Stimulated activated CD8-positive, alpha-beta memory T cell treated with anti-CD3 and anti-CD28 coated beads, Interleukin-15, amount 100 ng/mL, for 24 hours (primary cell): ENCODE measurements around the gene MTHFD1.
"Not testable (repeated sequence)": the region's sequence is repeated elsewhere in the genome, so short reads cannot be mapped to it uniquely, and the experiment has no call there.

ENCODE experiments used
- DNase-seq: peaks from one replicate; pipeline ENCODE4 v3.0.0-alpha.2; 2020; ENCODE audit warnings: low read depth

MTHFD1 gene

DNA sequence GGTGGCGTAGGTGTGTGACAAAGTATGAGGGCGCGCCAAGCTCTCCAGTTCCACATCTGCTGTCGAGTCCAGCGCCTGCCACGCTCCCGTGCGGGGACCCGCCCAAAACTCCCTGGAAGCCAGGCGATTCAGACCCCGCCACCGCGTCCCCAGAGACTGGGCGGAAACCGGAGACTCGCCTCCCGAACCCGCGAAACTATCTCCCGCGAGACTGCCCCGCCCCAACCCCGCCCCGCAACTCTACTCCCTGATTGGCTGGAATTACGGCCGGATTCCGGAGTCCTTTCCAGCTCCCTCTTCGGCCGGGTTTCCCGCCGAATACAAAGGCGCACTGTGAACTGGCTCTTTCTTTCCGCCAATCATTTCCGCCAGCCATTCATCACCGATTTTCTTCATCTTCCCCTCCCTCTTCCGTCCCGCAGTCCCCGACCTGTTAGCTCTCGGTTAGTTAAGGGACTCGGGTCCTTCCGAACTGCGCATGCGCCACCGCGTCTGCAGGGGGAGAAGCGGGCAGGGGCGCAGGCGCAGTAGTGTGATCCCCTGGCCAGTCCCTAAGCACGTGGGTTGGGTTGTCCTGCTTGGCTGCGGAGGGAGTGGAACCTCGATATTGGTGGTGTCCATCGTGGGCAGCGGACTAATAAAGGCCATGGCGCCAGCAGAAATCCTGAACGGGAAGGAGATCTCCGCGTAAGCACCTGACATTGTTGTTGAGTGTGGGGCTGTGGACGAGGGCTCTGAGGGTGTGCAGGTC lies at the start of gene MTHFD1:
Gene MTHFD1, plus strand, starts transcription at position 572 of the 751 bp plus-strand sequence. Its CDS starts 75 bp downstream, at position 647.
- DNase-seq = peak; percentile 95

DNA sequence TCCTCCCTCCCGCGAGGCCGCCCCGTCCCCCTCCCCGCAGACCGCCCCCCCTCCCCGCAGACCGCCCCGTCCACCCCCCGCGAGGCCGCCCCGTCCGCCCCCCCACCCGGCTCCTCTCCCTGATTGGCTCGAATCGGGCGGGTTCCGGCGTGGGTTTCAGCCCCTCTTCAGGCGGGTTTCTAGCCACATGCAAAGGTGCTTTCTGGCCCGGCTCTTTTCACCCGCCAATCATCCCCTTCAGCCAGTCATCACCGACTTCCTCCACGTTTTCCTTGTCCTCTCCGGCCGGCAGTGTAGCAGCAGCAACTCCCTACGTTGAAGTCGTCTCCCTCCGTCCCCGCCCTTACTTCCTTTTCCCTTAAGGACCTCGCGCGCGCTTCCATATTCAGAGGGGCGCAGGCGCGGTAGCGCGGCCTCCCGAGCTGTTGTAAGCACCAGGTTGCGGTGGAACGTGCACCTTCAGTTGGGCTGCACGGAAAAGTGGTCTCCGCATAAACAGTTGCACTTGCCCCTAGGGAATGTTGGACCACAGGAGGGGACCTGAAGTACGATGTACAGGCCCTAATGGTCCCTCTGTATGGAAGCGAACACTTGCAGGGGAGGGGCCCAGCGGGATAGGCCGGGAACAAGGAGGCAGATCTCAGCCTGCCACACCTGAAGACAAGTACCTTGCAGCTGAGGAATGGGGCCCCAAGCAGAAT lies 49.4 kb upstream of the MTHFD1 start:
- DNase-seq = peak; percentile 71

DNA sequence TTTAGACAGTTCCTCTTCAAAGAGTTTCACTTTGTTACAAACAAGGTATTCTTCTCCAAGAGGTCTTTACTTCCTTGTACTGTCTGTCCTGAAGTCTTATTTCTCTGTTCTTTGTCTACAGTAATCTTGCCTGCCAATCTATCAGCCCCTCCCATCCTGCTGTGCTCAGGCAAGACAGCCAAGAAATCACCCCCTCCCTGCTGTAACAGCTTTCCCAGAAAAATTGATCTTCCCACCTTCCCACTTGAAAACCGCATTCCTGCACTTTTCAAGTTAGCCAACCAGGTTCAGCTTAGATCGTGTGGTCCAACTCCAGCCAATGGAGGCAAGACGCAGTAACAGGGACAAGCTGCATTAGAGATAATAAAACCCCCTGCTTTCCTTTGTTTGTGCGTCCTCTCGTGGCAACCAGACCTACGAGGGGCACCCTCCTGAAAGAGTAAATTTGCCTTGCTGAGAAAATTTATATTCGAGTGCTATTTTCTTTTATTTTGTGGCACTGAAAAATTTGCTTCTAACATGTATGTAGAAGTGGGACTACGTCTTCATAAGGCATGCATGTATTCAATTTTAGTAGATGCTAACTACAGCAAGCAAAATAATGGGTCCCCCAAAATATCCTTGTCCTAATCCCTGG lies 47.5 kb upstream of the MTHFD1 start:
- DNase-seq = no peak

- no peak for DNase-seq
These were observed 40.4 kb upstream of the MTHFD1 start for GRCh38 chr14:64347748-64348147.

DNA sequence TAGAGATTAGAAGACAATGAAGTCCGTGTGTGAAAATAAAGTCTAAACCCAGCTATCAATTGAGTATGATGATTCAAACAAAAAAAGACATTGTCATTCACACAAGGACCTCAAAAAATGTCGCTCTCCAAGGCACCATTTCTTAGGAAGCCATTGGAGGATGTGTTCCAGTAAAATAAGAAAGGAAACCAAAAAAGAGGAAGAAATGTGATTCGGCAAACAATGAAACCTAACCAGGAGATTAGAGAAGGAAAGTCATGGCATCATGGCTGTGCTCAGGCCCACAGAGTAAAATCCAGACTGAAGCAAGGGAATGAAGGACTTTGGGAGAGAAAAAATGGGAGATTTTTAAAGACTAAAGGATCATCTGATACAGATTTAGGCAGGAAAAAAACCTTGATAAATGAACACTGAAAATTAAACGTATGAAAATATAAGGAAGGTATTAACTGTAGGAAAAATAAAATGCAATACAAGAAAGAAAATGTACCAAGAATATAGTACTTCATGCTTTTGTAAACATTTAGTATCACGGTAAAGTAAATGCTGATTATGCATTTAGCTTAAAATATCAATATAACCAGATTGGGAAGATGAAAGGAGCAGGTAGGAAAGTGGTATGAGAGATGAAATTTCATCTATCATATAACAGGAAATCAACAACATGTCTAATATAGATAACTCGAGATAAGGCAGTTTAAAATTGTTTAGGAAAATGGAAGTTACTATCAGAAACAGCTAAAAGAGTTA lies 38.2 kb upstream of the MTHFD1 start:
- DNase-seq = no peak

- no peak for DNase-seq
These were observed 24.8 kb upstream of the MTHFD1 start for GRCh38 chr14:64363265-64363846.

DNA sequence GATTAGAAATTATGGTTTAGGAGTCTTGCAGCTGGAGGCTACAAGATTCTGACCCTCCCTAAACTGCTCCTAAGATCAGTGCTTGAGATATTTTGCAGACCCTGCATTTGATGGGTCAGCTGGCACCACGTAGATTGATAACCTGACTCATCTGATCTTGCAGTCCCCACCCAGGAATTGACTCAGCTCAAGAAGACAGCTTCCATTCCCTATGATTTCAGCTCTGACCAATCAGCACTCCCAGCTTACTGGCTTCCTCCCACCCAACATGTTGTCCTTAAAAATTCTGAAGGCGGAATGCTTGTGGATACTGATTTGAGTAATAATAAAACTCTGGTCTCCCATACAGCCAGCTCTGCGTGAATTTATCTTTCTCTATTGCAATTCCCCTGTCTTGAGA lies 23.2 kb upstream of the MTHFD1 start:
- no peak for DNase-seq

DNA sequence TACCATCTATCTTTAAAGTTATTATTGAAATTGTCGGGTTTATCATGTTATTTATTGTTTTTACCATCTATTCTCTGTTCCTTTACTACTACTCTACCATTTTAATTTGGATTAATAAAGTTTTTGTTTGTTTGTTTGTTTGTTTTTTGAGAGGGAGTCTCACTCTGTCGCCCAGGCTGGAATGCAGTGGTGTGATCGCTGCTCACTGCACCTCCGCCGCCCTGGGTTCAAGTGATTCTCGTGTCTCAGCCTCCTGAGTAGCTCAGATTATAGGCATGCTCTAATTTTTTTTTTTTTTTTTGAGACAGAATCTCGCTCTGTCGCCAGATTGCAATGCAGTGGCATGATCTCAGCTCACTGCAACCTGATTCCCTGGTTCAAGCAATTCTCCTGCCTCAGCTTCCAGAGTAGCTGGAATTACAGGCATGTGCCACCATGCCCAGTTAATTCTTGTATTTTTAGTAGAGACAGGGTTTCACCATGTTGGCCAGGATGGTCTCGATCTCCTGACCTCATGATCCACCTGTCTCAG lies 22.7 kb upstream of the MTHFD1 start:
- DNase-seq = not testable (repeated sequence)

- DNase-seq = no peak
These were observed 19.0 kb upstream of the MTHFD1 start for GRCh38 chr14:64369201-64369600.

GRCh38 chr14:64387232-64387781 lies 846 bp upstream of the MTHFD1 start:
- no peak for DNase-seq

DNA sequence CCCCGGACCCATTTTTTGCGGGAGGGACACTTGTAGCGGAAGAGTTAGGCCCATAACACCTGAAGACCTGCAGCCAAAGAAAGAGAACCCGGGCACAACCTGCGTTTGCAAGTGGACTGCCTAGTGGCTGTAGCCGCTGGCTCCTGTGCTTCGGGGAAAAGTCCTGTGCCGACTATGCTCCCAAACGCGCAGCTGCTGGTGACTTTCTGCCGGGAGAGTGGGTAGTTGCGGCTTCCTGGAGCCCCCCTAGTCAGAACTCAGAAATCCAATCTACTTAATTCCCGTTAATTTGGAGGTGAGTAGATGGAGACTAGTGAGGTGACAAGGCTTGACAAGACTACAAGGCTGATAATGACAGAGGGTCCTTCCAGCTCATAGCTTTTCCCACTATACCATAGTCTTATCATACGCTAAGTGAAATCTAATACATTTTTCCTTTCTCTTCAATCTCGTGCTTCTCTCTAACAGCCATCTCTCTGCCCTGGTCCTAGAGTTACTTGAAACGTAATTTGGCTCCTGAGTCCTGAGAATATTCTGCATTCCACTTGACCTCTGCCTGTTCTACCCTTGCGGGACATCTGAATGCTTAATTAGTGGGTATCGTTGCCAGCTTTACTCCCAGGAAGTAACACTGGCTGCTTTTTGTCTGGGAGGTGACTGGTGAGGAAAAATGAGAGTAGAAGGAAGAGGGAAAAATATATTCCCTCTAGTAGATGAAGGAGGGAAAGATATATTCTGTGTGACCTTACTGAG lies 556 bp downstream of the MTHFD1 start:
- no peak for DNase-seq

DNA sequence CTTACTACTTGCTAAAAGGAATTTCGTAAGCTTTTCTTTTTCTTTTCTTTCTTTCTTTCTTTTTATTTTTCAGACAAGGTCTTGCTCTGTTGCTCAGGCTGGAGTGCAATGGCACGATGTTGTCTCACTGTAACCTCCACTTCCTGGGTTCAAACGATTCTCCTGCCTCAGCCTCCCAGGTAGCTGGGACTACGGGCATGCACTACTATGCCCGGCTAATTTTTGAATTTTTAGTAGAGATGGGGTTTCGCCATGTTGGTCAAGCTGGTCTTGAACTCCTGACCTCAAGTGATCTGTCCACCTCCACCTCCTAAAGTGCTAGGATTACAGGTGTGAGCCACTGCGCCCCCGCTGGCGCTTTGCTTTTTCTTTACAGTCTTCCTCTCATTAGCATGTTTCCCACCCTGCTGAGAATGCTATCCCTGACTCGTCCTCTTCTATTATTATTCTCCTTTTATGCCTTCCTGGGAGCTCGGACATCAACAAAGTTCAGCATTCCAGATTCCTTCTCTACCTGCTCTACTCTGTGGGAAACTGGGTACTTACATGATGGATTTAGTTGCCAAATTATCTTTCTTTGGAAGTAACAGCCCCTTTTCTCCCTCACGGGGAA lies 3.1 kb downstream of the MTHFD1 start:
- DNase-seq = no peak

DNA sequence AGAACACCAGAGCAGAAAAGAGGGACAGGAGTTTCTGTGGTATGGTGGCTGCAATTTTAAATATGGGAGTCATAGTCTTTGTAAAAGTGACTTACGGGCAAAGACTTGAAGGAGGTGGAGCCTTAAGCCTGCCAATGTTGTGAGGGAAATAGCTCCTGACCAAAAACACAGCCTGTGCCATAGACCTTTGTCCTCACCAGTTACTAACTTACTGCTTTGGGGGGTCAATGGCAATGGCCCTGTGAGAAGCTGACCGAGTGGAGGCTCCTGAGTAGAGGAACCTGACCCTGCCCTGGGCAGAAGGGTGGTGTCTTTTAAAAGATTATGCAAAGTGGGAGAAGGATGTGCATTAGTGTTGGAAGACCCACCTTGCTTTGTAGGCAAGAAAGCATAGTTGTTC lies 3.8 kb downstream of the MTHFD1 start:
- no peak for DNase-seq

GRCh38 chr14:64393189-64393726 lies 5.1 kb downstream of the MTHFD1 start:
- not testable (repeated sequence) for DNase-seq

DNA sequence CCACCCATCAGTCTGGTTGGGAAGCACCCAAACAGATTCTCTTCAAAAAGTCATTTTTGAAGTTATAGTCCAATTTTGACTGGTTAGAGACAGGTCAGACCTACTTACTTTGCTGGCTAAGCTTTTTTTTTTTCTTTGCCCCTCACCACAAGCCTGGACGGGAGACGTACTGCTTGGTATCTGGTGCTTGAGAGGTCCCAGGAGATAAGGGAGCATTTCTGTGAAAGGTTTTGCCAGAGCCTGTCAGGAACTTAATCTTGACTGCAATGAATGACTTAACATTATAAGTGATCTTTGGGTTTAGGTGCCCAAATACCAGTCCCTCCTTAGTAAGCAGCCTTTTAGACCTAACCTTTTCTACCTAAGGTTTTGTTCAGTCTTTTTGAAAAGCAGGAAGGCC lies 6.3 kb downstream of the MTHFD1 start:
- DNase-seq = no peak

GRCh38 chr14:64394977-64395633 lies 7.0 kb downstream of the MTHFD1 start:
- DNase-seq = no peak

DNA sequence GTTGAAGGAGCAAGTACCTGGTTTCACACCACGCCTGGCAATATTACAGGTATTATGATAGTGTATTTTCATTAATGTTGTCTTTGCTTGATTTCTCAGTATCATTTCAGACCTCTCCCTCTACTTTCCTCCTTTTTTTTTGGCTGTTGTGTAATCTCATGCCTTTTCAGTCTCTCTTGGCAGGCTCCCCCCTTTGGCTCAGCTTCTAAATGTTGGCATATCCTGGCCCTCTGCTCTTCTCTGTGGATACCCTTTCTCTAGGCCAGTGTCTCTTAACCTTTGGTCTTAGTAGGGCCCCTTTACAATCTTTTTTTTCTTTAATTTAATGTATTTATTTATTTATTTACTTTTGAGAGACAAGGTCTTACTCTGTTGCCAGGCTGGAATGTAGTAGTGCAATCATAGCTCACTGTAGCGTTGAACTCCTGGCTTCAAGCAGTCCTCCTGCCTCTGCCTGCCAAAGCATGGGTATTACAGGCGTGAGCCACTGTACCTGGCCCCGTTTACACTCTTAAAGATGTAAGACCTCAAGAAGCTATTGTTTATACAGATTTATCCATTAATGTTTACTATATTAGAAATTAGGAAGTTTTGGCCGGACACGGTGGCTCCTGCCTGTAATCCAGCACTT lies 12.8 kb downstream of the MTHFD1 start:
- no peak for DNase-seq

GRCh38 chr14:64401949-64402348 lies 13.8 kb downstream of the MTHFD1 start:
- no peak for DNase-seq

DNA sequence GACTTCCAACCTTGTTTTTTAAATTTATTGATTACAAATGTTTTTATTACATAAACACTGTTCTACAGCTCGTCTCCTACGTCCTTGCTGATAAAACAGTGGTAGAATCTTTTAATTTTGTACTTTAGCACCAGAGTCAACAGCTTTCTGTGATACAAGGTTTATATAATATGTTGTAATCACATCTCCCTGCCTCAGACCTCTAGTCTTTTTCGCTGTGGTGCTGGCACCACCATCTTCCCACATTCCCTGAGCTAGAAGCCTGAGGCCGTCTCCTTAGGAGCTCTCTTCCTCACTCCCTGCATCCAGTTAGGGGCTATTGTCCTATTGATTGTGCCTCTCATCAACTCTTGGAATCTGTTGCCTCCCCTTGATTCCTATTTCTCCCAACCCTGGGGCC lies 17.1 kb downstream of the MTHFD1 start:
- no peak for DNase-seq
